GM23248 (cell line): ENCODE data around the gene H19.

ENCODE experiments used
- EZH2 ChIP-seq: fragments of 200-600 bp; sonication (generic); IDR thresholded peaks from 2 replicates; pipeline ENCODE4 v1.6.1; 2018; ENCODE audit warnings: antibody characterized with exemption, mild to moderate bottlenecking; ENCODE audit not compliant: insufficient read depth, poor library complexity, severe bottlenecking
- EZH2phosphoT487 ChIP-seq: fragments of 200-600 bp; sonication (generic); IDR thresholded peaks from 2 replicates; pipeline ENCODE4 v1.6.1; 2018; ENCODE audit warnings: antibody characterized with exemption, moderate library complexity, mild to moderate bottlenecking, low read depth; ENCODE audit not compliant: insufficient read depth

DNA sequence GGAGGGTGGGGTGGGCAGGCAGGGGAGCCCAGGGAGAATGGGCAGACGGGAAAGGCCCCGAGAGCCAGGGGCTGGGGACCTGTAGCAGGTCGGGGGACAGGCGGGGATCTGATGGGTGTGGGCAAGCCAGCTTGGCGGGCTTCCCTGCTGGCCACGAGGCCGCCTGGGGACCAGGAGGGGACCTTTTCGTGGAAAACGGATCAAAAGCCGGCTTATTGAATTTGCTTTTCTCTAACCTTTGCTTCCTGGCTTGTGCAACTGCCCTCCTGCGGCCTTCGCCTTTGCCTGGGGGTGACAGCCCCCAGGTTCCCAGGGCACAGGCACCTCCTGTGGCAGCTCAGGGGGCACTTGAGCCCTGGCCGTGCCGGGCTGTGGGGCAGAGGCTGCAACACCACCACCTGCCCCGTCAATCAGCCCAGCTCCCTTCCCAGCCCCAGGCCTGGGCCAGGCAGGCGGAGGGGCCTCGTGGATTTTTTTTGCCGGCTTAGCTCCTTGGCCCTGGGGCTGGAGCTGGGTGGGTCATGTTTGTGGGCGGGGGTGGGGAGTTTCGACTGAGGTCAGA is 41.6 kb upstream of the H19 start:
- TF ChIP-seq EZH2: no peak
- no peak for TF ChIP-seq EZH2phosphoT487
